SK-N-SH treated with all-trans-retinoic acid at 6 μM for 48 hours (cell line): ENCODE results near the gene SORCS2.

ENCODE experiments used
- ARNTL ChIP-seq: fragments of 450-650 bp; formaldehyde crosslinking; IDR thresholded peaks from 2 replicates; pipeline ENCODE4 v1.5.0; 2020; ENCODE audit warnings: low read depth, mild to moderate bottlenecking, moderate library complexity, borderline replicate concordance
- BACH2 ChIP-seq: fragments of 250-450 bp; sonication (Bioruptor Pico); IDR thresholded peaks from 2 replicates; pipeline ENCODE4 v1.9.0; 2021; ENCODE audit warnings: mild to moderate bottlenecking, borderline replicate concordance
- CSDC2 ChIP-seq: fragments of 250-450 bp; sonication (Bioruptor Pico); IDR thresholded peaks from 2 replicates; pipeline ENCODE4 v1.5.0; 2020; ENCODE audit warnings: mild to moderate bottlenecking, moderate library complexity
- CSRNP3 ChIP-seq: fragments of 250-450 bp; sonication (Bioruptor Pico); IDR thresholded peaks from 2 replicates; pipeline ENCODE4 v1.5.1; 2021; ENCODE audit warnings: mild to moderate bottlenecking, moderate library complexity
- GLIS3 ChIP-seq: fragments of 250-450 bp; sonication (Bioruptor Pico); IDR thresholded peaks from 2 replicates; pipeline ENCODE4 v1.5.0; 2020; ENCODE audit warnings: mild to moderate bottlenecking, moderate library complexity
- OSR1 ChIP-seq: fragments of 250-450 bp; sonication (Bioruptor Pico); IDR thresholded peaks from 2 replicates; pipeline ENCODE4 v1.8.0; 2022; ENCODE audit warnings: moderate library complexity, mild to moderate bottlenecking, inconsistent platforms
- PATZ1 ChIP-seq: fragments of 250-450 bp; sonication (Bioruptor Pico); IDR thresholded peaks from 2 replicates; pipeline ENCODE4 v1.8.0; 2020; ENCODE audit warnings: mild to moderate bottlenecking, moderate library complexity, borderline replicate concordance
- RARB ChIP-seq: fragments of 250-450 bp; sonication (Bioruptor Pico); IDR thresholded peaks from 2 replicates; pipeline ENCODE4 v1.8.0; 2021; ENCODE audit warnings: mild to moderate bottlenecking, moderate library complexity
- ZFP3 ChIP-seq: fragments of 250-450 bp; sonication (Bioruptor Pico); IDR thresholded peaks from 2 replicates; pipeline ENCODE4 v1.5.0; 2020; ENCODE audit warnings: mild to moderate bottlenecking, moderate library complexity
- ZFP30 ChIP-seq: fragments of 450-650 bp; formaldehyde crosslinking; IDR thresholded peaks from 2 replicates; pipeline ENCODE4 v1.5.0; 2022; ENCODE audit warnings: mild to moderate bottlenecking, moderate library complexity
- ZNF70 ChIP-seq: fragments of 450-650 bp; formaldehyde crosslinking; IDR thresholded peaks from 2 replicates; pipeline ENCODE4 v1.5.0; 2020; ENCODE audit warnings: mild to moderate bottlenecking, moderate library complexity
- TF ChIP-seq, protein P1 (sequence below): fragments of 250-450 bp; sonication (Bioruptor Pico); IDR thresholded peaks from 2 replicates; pipeline ENCODE4 v1.5.1; 2020; ENCODE audit warnings: low read depth, mild to moderate bottlenecking, moderate library complexity

DNA sequence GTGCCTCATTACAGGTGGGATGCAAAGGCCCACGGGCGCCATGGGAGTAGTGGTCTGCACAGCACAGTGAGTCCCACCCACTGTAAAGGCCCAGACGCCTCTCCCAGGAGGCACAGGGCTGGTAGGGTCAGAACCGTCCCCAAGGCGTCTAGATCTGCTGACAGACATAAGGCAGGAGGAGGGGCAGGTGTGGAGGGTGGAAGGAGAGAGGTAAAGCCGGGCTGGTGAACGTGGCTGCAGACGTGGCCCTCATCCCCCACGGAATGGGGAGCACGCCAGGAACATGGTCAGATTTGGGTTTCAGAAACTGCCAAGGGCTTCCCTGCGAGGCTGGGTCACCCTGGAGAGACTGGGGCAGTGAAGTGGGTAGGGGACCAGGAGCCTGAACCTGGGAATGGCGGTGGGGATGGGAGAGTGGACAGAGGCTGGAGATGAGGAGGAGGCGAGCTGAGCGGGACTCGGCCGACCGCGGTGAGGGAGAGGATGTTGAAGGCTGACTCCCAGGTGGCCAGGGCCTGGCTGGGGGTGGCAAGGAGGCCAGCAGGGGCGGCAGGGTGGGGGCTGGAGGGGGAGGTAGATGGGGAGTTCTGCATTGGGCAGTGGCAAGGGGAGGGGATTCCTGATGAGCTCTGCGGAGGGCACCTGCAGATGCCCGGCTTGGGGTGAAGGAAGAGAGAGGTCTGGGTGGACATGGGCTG is 562.4 kb downstream of the SORCS2 start:
- TF ChIP-seq ARNTL (no peak), CSRNP3 (no peak), PATZ1 (CRISPR knock-in tag) (no peak), CSDC2 (CRISPR knock-in tag) (no peak), ZFP3 (no peak), ZNF70 (CRISPR knock-in tag) (no peak), OSR1 (CRISPR knock-in tag) (no peak), ZFP30 (CRISPR knock-in tag) (no peak), RARB (CRISPR knock-in tag) (no peak), BACH2 (CRISPR knock-in tag) (no peak), GLIS3 (no peak)
- TF ChIP-seq, protein P1, sequence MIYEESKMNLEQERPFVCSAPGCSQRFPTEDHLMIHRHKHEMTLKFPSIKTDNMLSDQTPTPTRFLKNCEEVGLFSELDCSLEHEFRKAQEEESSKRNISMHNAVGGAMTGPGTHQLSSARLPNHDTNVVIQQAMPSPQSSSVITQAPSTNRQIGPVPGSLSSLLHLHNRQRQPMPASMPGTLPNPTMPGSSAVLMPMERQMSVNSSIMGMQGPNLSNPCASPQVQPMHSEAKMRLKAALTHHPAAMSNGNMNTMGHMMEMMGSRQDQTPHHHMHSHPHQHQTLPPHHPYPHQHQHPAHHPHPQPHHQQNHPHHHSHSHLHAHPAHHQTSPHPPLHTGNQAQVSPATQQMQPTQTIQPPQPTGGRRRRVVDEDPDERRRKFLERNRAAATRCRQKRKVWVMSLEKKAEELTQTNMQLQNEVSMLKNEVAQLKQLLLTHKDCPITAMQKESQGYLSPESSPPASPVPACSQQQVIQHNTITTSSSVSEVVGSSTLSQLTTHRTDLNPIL (CRISPR knock-in tag): no peak
